ENCODE data around the gene COA4. TPM values are rescaled to one million over a fixed set of nuclear protein-coding genes. Genes with fewer than 3 reads are reported as not detected.

The COA4 gene
- total RNA-seq, 2 experiments from 2014 or later, result 104 to 153 TPM

- ChIA-PET CTCF (ENCODE audit: unreplicated experiment) (no interaction called here), POLR2A (interaction anchor here (0.6 to 1.2 kb wide), 3 partner anchors 20 to 197 kb away, joined by 3 to 5 read pairs (median 4); partner anchors contain the start of gene MRPL48)
- Histone ChIP-seq H3K27ac (ENCODE audit: low read depth, low read length, poor library complexity, severe bottlenecking) (no peak overlapping the region), H3K4me3 (ENCODE audit: low read depth, low read length, poor library complexity, severe bottlenecking) (no peak overlapping the region), H3K4me2 (ENCODE audit: low read length) (no peak overlapping the region), H4K20me1 (ENCODE audit: insufficient read depth, low read length) (no peaks in the 10 kb centered on the region), H3K79me2 (ENCODE audit: insufficient read depth, low read depth, low read length) (peaks cover 42% of the 10 kb centered on the region), H3K4me1 (ENCODE audit: insufficient read depth, low read length, poor library complexity, severe bottlenecking) (peaks cover 18% of the 10 kb centered on the region), H2AFZ (ENCODE audit: low read length) (no peak overlapping the region), H3K9me2 (ENCODE audit: insufficient read depth, low read length) (no peaks in the 10 kb centered on the region), H3K9me3 (ENCODE audit: low read length) (no peaks in the 10 kb centered on the region), H3K36me3 (ENCODE audit: insufficient read depth, low read length) (peaks cover 75% of the 10 kb centered on the region)
- no peak for TF ChIP-seq EZH2phosphoT487 (IDR thresholded peaks at IDR 0.05; ENCODE audit: borderline replicate concordance, low read depth, low read length)
- TF ChIP-seq, protein P1, sequence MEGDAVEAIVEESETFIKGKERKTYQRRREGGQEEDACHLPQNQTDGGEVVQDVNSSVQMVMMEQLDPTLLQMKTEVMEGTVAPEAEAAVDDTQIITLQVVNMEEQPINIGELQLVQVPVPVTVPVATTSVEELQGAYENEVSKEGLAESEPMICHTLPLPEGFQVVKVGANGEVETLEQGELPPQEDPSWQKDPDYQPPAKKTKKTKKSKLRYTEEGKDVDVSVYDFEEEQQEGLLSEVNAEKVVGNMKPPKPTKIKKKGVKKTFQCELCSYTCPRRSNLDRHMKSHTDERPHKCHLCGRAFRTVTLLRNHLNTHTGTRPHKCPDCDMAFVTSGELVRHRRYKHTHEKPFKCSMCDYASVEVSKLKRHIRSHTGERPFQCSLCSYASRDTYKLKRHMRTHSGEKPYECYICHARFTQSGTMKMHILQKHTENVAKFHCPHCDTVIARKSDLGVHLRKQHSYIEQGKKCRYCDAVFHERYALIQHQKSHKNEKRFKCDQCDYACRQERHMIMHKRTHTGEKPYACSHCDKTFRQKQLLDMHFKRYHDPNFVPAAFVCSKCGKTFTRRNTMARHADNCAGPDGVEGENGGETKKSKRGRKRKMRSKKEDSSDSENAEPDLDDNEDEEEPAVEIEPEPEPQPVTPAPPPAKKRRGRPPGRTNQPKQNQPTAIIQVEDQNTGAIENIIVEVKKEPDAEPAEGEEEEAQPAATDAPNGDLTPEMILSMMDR (conservative IDR thresholded peaks at IDR 0.05; ENCODE audit: low read length), result no peak
- intact Hi-C loops (cut with micrococcal nuclease; ENCODE audit: unreplicated experiment), result no loop called here
- BruUV-seq (replicated peaks), result no TSS peak
- DNase-seq (ENCODE audit: low spot score), result no peak
Measured at GRCh38 chr11:73872749-73873357, 3.8 kb downstream of the COA4 start.

DNA sequence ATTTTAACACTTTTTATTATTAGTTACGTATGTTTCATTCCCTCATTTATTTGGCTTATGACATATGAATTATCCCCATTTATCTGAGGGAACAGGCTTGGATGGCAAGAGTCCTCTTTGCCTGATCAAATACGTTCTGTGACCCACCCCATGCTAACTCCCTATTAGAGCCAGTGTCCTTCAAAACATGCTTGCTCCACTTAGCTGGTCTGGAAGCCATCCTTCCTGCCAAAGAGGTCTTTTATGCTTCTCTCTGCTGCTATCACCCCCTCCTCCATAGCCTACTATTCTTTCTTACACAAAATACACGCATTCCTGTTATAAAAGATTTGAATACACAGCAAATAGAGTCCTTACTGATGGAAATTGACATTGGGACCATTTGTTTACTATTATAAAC lies 6.4 kb downstream of the COA4 start:
- H2AFZ ChIP-seq (ENCODE audit: low read length), result no peak overlapping the region
- no peak overlapping the region for H3K4me2 ChIP-seq (ENCODE audit: low read length)
- no peak overlapping the region for H3K4me3 ChIP-seq (ENCODE audit: low read depth, low read length, poor library complexity, severe bottlenecking)
- intact Hi-C loops (cut with micrococcal nuclease; ENCODE audit: unreplicated experiment), result no loop called here
- H3K9me3 ChIP-seq (ENCODE audit: low read length), result no peaks in the 10 kb centered on the region
- peaks cover 8% of the 10 kb centered on the region for H3K4me1 ChIP-seq (ENCODE audit: insufficient read depth, low read length, poor library complexity, severe bottlenecking)
- H4K20me1 ChIP-seq (ENCODE audit: insufficient read depth, low read length), result no peaks in the 10 kb centered on the region
- BruUV-seq (replicated peaks), result no TSS peak
- ChIA-PET CTCF (ENCODE audit: unreplicated experiment) (no interaction called here), POLR2A (interaction anchor here (0.7 to 0.8 kb wide), 2 partner anchors 17 to 110 kb away, joined by 3 read pairs; no protein-coding TSS in a partner anchor)
- H3K79me2 ChIP-seq (ENCODE audit: insufficient read depth, low read depth, low read length), result peaks cover 21% of the 10 kb centered on the region
- H3K9me2 ChIP-seq (ENCODE audit: insufficient read depth, low read length), result no peaks in the 10 kb centered on the region
- H3K27ac ChIP-seq (ENCODE audit: low read depth, low read length, poor library complexity, severe bottlenecking), result no peak overlapping the region
- no peak for DNase-seq (ENCODE audit: low spot score)
- peaks cover 83% of the 10 kb centered on the region for H3K36me3 ChIP-seq (ENCODE audit: insufficient read depth, low read length)
- TF ChIP-seq, protein P1 (conservative IDR thresholded peaks at IDR 0.05; ENCODE audit: low read length), result no peak
- TF ChIP-seq EZH2phosphoT487 (IDR thresholded peaks at IDR 0.05; ENCODE audit: borderline replicate concordance, low read depth, low read length), result no peak

DNA sequence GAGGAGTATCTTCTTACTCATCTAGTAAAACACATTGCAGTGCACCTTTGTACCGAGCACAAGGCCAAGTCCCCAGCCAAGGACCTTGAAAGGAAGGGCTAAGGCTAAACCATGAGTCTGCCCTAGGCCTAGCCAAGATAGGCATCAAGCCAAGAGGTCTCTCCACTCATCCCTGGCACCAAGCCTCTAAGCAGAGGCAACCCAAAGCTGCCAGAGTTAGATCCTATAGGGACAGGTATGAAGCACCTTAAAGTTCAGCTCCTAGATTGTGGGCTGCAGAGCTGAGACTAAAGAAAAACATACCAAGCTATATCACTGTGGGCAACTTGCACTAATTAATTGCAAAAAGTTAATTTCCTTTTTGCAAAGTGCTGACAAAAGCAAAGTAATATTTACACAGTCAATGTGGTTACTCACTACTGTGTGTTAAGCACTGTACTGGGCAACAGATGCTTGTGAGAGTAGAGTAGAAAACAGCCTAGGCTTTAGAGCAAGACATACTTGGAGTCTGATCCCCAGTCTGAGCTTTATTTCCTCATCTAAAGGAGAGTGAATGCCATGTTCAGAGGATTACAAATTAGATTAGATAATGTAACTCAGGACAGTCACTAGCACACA lies 7.2 kb downstream of the COA4 start:
- Histone ChIP-seq H3K9me2 (ENCODE audit: insufficient read depth, low read length) (no peaks in the 10 kb centered on the region), H3K9me3 (ENCODE audit: low read length) (no peaks in the 10 kb centered on the region), H3K4me2 (ENCODE audit: low read length) (no peak overlapping the region), H3K4me1 (ENCODE audit: insufficient read depth, low read length, poor library complexity, severe bottlenecking) (no peaks in the 10 kb centered on the region), H3K79me2 (ENCODE audit: insufficient read depth, low read depth, low read length) (peaks cover 13% of the 10 kb centered on the region; the same call in 1 of the 2 replicates), H3K27ac (ENCODE audit: low read depth, low read length, poor library complexity, severe bottlenecking) (no peak overlapping the region), H2AFZ (ENCODE audit: low read length) (no peak overlapping the region), H3K36me3 (ENCODE audit: insufficient read depth, low read length) (peaks cover 81% of the 10 kb centered on the region), H3K4me3 (ENCODE audit: low read depth, low read length, poor library complexity, severe bottlenecking) (no peak overlapping the region), H4K20me1 (ENCODE audit: insufficient read depth, low read length) (no peaks in the 10 kb centered on the region)
- no TSS peak for BruUV-seq (replicated peaks)
- POLR2A ChIA-PET, result interaction anchor here (0.7 to 0.9 kb wide), 2 partner anchors 9 to 16 kb away, joined by 3 read pairs; no protein-coding TSS in a partner anchor
- CTCF ChIA-PET (ENCODE audit: unreplicated experiment), result no interaction called here
- no peak for DNase-seq (ENCODE audit: low spot score)
- intact Hi-C loops (cut with micrococcal nuclease; ENCODE audit: unreplicated experiment), result no loop called here
- TF ChIP-seq EZH2phosphoT487 (IDR thresholded peaks at IDR 0.05; ENCODE audit: borderline replicate concordance, low read depth, low read length), result no peak
- TF ChIP-seq, protein P1 (conservative IDR thresholded peaks at IDR 0.05; ENCODE audit: low read length), result no peak

All from OCI-LY7 (cell line).